Stomach (tissue), 9 donors: Measurements from ENCODE around the gene RNASEH1. TPM values are rescaled to one million over a fixed set of nuclear protein-coding genes. Genes with fewer than 3 reads are reported as not detected.

Experiments
- DNase-seq, 2 donors: peaks; one replicate each; pipeline versions ENCODE4 v3.0.0 to v3.0.0-alpha.2; 2013 to 2019
- H3K27ac ChIP-seq, 5 donors: fragments of 200-600 bp in 4 of 5; sonication (generic) in 4 of 5; one replicate each; pipeline ENCODE4 v1.5.1; 2013 to 2019; ENCODE audit warnings: mild to moderate bottlenecking in 1 of 5, moderate library complexity in 1 of 5
- H3K27me3 ChIP-seq, 3 donors: fragments of 200-600 bp; sonication (generic); one replicate each; pipeline ENCODE4 v1.5.1; 2017 to 2019; ENCODE audit warnings: mixed run types in 1 of 3
- H3K36me3 ChIP-seq, 4 donors: fragments of 200-600 bp; sonication (generic); 1 replicate in 3 of 4; 2 replicates in 1 of 4; pipeline ENCODE4 v1.5.1; 2016 to 2019
- H3K4me1 ChIP-seq, 4 donors: fragments of 200-600 bp; sonication (generic); one replicate each; pipeline ENCODE4 v1.5.1; 2016 to 2019
- H3K4me3 ChIP-seq, 4 donors: fragments of 200-600 bp; sonication (generic) in 3 of 4; one replicate each; pipeline ENCODE4 v1.5.1; 2016 to 2019; ENCODE audit warnings: mild to moderate bottlenecking in 1 of 4
- H3K9me3 ChIP-seq, 4 donors: fragments of 200-600 bp; sonication (generic); one replicate each; pipeline ENCODE4 v1.5.1; 2016 to 2019
- CTCF ChIP-seq, 7 experiments: fragments of 450-650 bp in 4 of 7; fragments of 200-600 bp in 3 of 7; sonication (generic) in 3 of 7; IDR thresholded peaks; one replicate each; pipeline ENCODE4 v1.5.1; 2016 to 2019; ENCODE audit warnings: antibody characterized with exemption in 7 of 7, control low read depth in 2 of 7, mild to moderate bottlenecking in 1 of 7
- EP300 ChIP-seq: sonication (generic); formaldehyde crosslinking; IDR thresholded peaks from one replicate; pipeline ENCODE4 v1.6.1; 2017; ENCODE audit warnings: antibody characterized with exemption
- POLR2A ChIP-seq, 4 donors: fragments of 450-650 bp; IDR thresholded peaks; one replicate each; pipeline ENCODE4 v1.6.1; 2016; ENCODE audit warnings: antibody characterized with exemption in 4 of 4, control low read depth in 2 of 4, mild to moderate bottlenecking in 1 of 4, moderate library complexity in 1 of 4
- POLR2AphosphoS5 ChIP-seq, 3 donors: sonication (generic); formaldehyde crosslinking; IDR thresholded peaks; one replicate each; pipeline ENCODE4 v1.6.1; 2016; ENCODE audit warnings: antibody characterized with exemption in 3 of 3
- WGBS, 5 donors: extraction: QIAGEN DNeasy Blood & Tissue Kit in 3 of 5; methylation state at CpG; one replicate each; pipeline versions ENCODE4 v1.1.5 to v1.1.7; 2013 to 2018; 5-methylcytosine and 5-hydroxymethylcytosine counted together
- intact Hi-C: fragments of 100-400 bp; cut with DNase I; formaldehyde crosslinking; loops from one replicate; pipeline ENCODE4 v1.15.1; 2023; ENCODE audit warnings: low total_unique reads
- polyA plus RNA-seq, 3 donors: library from polyadenylated mRNA; stranded (reverse); fragments of 200-250 nt; gene quantifications; one replicate each; pipeline ENCODE4 v1.2.3, GENCODE V29; 2013
- total RNA-seq, 5 donors: library from RNA; depleted of rRNA; stranded (reverse); fragments of >200 nt; gene quantifications; one replicate each; pipeline versions ENCODE4 v1.1.0 to v1.2.3, GENCODE V29; 2014 to 2016
- donor health status: healthy with polysubstance abuse.
- donor health status: Bipolar disorder and iron deficiency.
- donor health status: healthy.

RNASEH1 gene
- total and polyA plus RNA-seq, 8 donors = 1.7 to 32.1 (median 10.8) TPM

DNA sequence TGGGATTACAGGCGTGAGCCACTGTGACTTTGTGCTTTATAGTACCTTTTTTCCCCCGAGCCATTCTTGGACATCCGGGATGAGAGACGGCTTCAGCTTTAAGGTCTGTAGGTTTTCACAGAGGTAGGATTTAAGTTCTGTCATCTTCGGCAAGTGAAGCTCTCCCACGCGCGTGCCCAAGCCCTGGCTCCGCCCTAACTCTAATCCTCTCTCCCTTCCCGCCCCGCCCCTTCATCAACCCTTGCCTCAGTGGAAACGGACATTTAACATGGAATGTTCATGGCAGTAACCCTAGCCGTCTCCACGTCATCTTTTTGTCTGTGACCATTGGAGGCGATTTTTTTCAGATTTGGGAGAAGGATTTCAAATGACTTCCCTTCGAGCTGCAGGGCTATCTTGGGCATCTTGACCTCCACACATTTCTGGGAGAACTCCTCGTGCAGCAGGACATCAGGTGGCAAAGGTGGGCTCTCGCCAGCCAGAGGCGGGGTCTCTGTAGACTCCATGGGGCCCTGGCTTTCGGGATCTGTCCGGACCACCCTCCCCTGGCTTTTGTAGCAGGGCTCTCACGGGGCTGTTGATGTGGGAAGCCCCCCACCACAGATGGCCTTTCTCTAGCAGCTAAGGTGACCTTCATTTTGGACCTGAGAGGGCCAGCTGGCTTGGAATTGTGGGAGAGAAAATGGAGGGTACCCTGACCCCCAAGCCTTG is 43.6 kb upstream of the RNASEH1 start:
- no peak overlapping the region for H3K4me3 ChIP-seq
- DNase-seq = no peak
- H3K9me3 ChIP-seq = no peaks in the 10 kb centered on the region
- TF ChIP-seq POLR2AphosphoS5 (IDR thresholded peaks at IDR 0.05) (no peak), EP300 (no peak), POLR2A (IDR thresholded peaks at IDR 0.05) (no peak), CTCF (IDR thresholded peaks at IDR 0.05) (no peak)
- H3K27ac ChIP-seq = no peak overlapping the region
- H3K36me3 ChIP-seq = no peaks in the 10 kb centered on the region
- intact Hi-C loops = no loop called here
- peaks cover 0 to 4% (median 0%) of the 10 kb centered on the region in 3 donors for H3K27me3 ChIP-seq
- no peaks in the 10 kb centered on the region for H3K4me1 ChIP-seq
- 74 to 79% (median 77%) methylated on average over 21 to 22 of the region's 22 CpGs for WGBS, 5 donors

GRCh38 chr2:3600256-3600855 is 42.2 kb upstream of the RNASEH1 start:
- intact Hi-C loops = no loop called here
- Histone ChIP-seq H3K9me3 (no peaks in the 10 kb centered on the region), H3K27ac (no peak overlapping the region), H3K4me1 (no peaks in the 10 kb centered on the region), H3K4me3 (no peak overlapping the region), H3K36me3 (no peaks in the 10 kb centered on the region), H3K27me3 (peaks cover 0 to 6% (median 0%) of the 10 kb centered on the region in 3 donors)
- DNase-seq = no peak
- WGBS, 5 donors = 82 to 83% (median 83%) methylated on average over 11 of the region's 11 CpGs
- TF ChIP-seq EP300 (no peak), CTCF (IDR thresholded peaks at IDR 0.05) (no peak), POLR2A (IDR thresholded peaks at IDR 0.05) (no peak), POLR2AphosphoS5 (IDR thresholded peaks at IDR 0.05) (no peak)

GRCh38 chr2:3598912-3599854 is 41.0 kb upstream of the RNASEH1 start:
- Histone ChIP-seq H3K36me3 (no peaks in the 10 kb centered on the region), H3K27me3 (peaks cover 0 to 13% (median 0%) of the 10 kb centered on the region in 3 donors), H3K27ac (no peak overlapping the region), H3K4me1 (peaks cover 0 to 7% (median 0%) of the 10 kb centered on the region in 4 donors), H3K4me3 (no peak overlapping the region), H3K9me3 (no peaks in the 10 kb centered on the region)
- 82 to 88% (median 87%) methylated on average over 22 of the region's 22 CpGs for WGBS, 5 donors
- intact Hi-C loops = no loop called here
- DNase-seq = no peak
- TF ChIP-seq POLR2A (IDR thresholded peaks at IDR 0.05) (no peak), POLR2AphosphoS5 (IDR thresholded peaks at IDR 0.05) (no peak), CTCF (IDR thresholded peaks at IDR 0.05) (no peak), EP300 (no peak)
